HepG2 (cell line): ENCODE data around the gene CBLC. TPM values are rescaled to one million over a fixed set of nuclear protein-coding genes. Genes with fewer than 3 reads are reported as not detected.

Experiments used
- ATAC-seq: fragments of 200-7000 bp; cut with Tn5 transposase; 3 replicates; pipeline ENCODE4 v1.9.1; 2020; ENCODE audit warnings: mild to moderate bottlenecking, moderate library complexity
- BruUV-seq: library from RNA; stranded (reverse); fragments of 400-500 nt; replicated peaks from 2 replicates; lab custom pipeline; 2021; lab: Mats Ljungman, UMichigan
- CTCF ChIA-PET: fragments of 300-600 bp; formaldehyde crosslinking; extraction: SDS; loops from one replicate; lab custom pipeline; 2021; ENCODE audit warnings: low total read pairs, inconsistent platforms, low intra/inter-chr PET ratio; lab: Yijun Ruan, JAX
- POLR2A ChIA-PET: fragments of 350-600 bp; sonication (Branson Sonifier 250); formaldehyde crosslinking; loops from one replicate; lab custom pipeline; 2020; ENCODE audit warnings: antibody characterized with exemption, inconsistent platforms; lab: Yijun Ruan, JAX
- DNase-seq: peaks from one replicate; pipeline ENCODE4 v3.0.0-alpha.2; 2015; ENCODE audit warnings: low spot score
- FAIRE-seq: peaks from 3 replicates; lab custom pipeline; 2011; peaks lifted over from hg19 to GRCh38; lab: Jason Lieb, UNC
- H2AFZ ChIP-seq: one replicate; pipeline ENCODE4 v1.6.1; 2011; ENCODE audit warnings: low read length, inconsistent platforms
- H3K27ac ChIP-seq: fragments of 300-600 bp; 3 replicates; pipeline ENCODE4 v1.8.0; 2011; ENCODE audit warnings: mixed run types, mild to moderate bottlenecking, mixed read lengths, low read length, inconsistent platforms; ENCODE audit not compliant: insufficient read depth; ENCODE audit errors: extremely low read length
- H3K27me3 ChIP-seq, 2 experiments: fragments of 200-600 bp in 1 of 2; 2 replicates in 1 of 2; 3 replicates in 1 of 2; pipeline versions ENCODE4 v1.6.0 to v1.8.0; 2011; ENCODE audit warnings: low read length in 2 of 2, mild to moderate bottlenecking in 2 of 2, moderate library complexity in 2 of 2, inconsistent platforms in 1 of 2; ENCODE audit not compliant: insufficient read depth in 2 of 2, control insufficient read depth in 1 of 2
- H3K36me3 ChIP-seq, 2 experiments: fragments of 200-600 bp in 1 of 2; replicated peaks in 1 of 2; 2 replicates in 1 of 2; 3 replicates in 1 of 2; pipeline versions ENCODE4 v1.5.1 to v1.8.0; 2011; ENCODE audit warnings: low read length in 2 of 2, inconsistent platforms in 1 of 2; ENCODE audit not compliant: insufficient read depth in 2 of 2, control insufficient read depth in 1 of 2
- H3K4me1 ChIP-seq: 2 replicates; pipeline ENCODE4 v1.5.1; 2012; ENCODE audit warnings: low read length, inconsistent platforms; ENCODE audit not compliant: insufficient read depth
- H3K4me2 ChIP-seq: 2 replicates; pipeline ENCODE4 v1.6.0; 2011; ENCODE audit warnings: low read depth, low read length, inconsistent platforms
- H3K4me3 ChIP-seq, 3 experiments: fragments of 200-600 bp in 1 of 3; sonication (generic), shearing (Covaris generic) in 1 of 3; replicated peaks in 1 of 3; 2 replicates each; pipeline ENCODE4 v1.5.1; 2011 to 2016; ENCODE audit warnings: low read length in 3 of 3, inconsistent platforms in 2 of 3, low read depth in 2 of 3, mild to moderate bottlenecking in 2 of 3, control low read depth in 1 of 3, mixed read lengths in 1 of 3; ENCODE audit not compliant: insufficient read depth in 1 of 3
- H3K79me2 ChIP-seq: one replicate; pipeline ENCODE4 v1.6.1; 2011; ENCODE audit warnings: low read length, inconsistent platforms; ENCODE audit not compliant: insufficient read depth
- H3K9ac ChIP-seq: 2 replicates; pipeline ENCODE4 v1.6.0; 2011; ENCODE audit warnings: mild to moderate bottlenecking, low read depth, low read length, inconsistent platforms; ENCODE audit not compliant: insufficient read depth
- H3K9me3 ChIP-seq: 2 replicates; pipeline ENCODE4 v1.5.1; 2012; ENCODE audit warnings: mild to moderate bottlenecking, low read length
- H4K20me1 ChIP-seq: 2 replicates; pipeline ENCODE4 v1.6.0; 2011; ENCODE audit warnings: inconsistent platforms, mild to moderate bottlenecking, low read length, moderate library complexity; ENCODE audit not compliant: insufficient read depth
- ZNF768 ChIP-seq: sonication (generic); formaldehyde crosslinking; IDR thresholded peaks from 2 replicates; pipeline ENCODE4 v1.4.0; 2020; ENCODE audit warnings: missing genetic modification reagents
- ZSCAN30 ChIP-seq: sonication (generic); formaldehyde crosslinking; IDR thresholded peaks from 2 replicates; pipeline ENCODE4 v1.5.0; 2020; ENCODE audit warnings: mild to moderate bottlenecking, missing genetic modification reagents
- WGBS: methylation state at CpG from one replicate; pipeline ENCODE4 v1.1.6; 2017; ENCODE audit warnings: low lambda C conversion rate; 5-methylcytosine and 5-hydroxymethylcytosine counted together
- in situ Hi-C: cut with HindIII; loops from 2 replicates; pipeline ENCODE4 v1.10.0; 2017; ENCODE audit warnings: low pct_unique_long_range_greater_than_20kb; ENCODE audit not compliant: extremely low pct_ligation_motif_present
- intact Hi-C: fragments of 100-400 bp; cut with micrococcal nuclease; formaldehyde crosslinking; loops from one replicate; pipeline ENCODE4 v1.10.0; 2022; ENCODE audit not compliant: unreplicated experiment
- polyA plus RNA-seq, 8 experiments: library from polyadenylated mRNA; depleted of rRNA in 3 of 8; stranded (reverse) in 7 of 8; unstranded in 1 of 8; fragments of >200 nt; fragmentation: Illumina TruSeq in 4 of 8; extraction: Trizol in 4 of 8; gene quantifications; 2 replicates each; pipeline versions ENCODE4 v1.2.1 to v1.2.3, GENCODE V29; 2011 to 2016; ENCODE audit warnings: low read depth in 4 of 8, missing spikeins in 1 of 8, mixed read lengths in 1 of 8; ENCODE audit not compliant: insufficient read depth in 1 of 8
- total RNA-seq, 5 experiments: library from RNA; depleted of rRNA; stranded (reverse); fragments of >200 nt; fragmentation: Illumina TruSeq; extraction: Trizol; gene quantifications; 2 replicates each; pipeline ENCODE4 v1.2.3, GENCODE V29; 2016; ENCODE audit warnings: low read depth in 1 of 5
- TF ChIP-seq, protein P1 (sequence below): sonication (generic); formaldehyde crosslinking; IDR thresholded peaks from 2 replicates; pipeline ENCODE4 v1.4.0; 2020; ENCODE audit warnings: missing genetic modification reagents

The CBLC gene
- total and polyA plus RNA-seq, 2 of the 13 experiments (the other 11 are each of a cell fraction or from before 2014, with no cell fraction given) = 1.8 to 2.6 TPM

DNA sequence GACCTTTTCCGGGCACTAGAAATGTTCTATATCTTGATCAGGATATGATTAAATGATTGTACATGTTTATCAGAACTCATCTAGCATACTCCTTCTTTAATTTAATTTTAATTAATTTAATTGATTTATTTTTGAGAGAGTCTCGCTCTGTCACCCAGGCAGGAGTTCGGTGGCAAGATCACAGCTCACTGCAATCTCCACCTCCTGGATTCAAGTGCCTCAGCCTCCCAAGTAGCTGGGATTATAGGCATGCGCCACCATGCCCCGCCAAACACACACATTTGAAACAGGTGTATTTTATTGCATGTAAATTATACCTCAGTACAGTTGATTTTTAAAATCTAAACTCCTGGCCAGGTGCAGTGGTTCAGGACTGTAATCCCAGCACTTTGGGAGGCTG lies 46.6 kb upstream of the CBLC start:
- no peak for FAIRE-seq
- WGBS = 82% methylated on average over 5 of the region's 5 CpGs

DNA sequence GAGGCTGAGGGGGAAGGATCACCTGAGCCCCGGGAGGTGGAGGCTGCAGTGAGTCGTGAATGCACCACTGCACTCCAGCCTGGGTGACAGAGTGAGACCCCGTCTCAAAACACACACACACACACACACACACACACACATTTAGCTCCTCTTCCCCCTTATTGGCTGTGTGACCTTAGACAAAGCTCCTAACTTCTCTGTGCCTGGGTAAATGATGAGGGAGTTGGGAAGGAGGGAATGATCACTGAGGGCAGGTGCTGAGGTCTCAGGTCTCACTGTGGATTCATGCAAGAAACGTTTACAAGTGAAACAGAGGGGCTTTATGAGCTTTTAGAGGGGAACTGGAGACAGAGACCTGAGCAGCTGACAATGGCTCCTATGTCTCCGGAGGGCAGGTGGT lies 46.1 kb upstream of the CBLC start:
- CTCF ChIA-PET = no interaction called here
- no peak for DNase-seq
- Histone ChIP-seq H3K9me3 (no peaks in the 10 kb centered on the region), H2AFZ (no peak overlapping the region), H4K20me1 (no peaks in the 10 kb centered on the region), H3K27me3 (no peaks in the 10 kb centered on the region), H3K79me2 (no peaks in the 10 kb centered on the region)
- POLR2A ChIA-PET = no interaction called here
- in situ Hi-C loops = no loop called here
- TF ChIP-seq ZSCAN30 (CRISPR knock-in tag) (no peak), ZNF768 (CRISPR knock-in tag) (peak; percentile 87)
- TF ChIP-seq, all 625 proteins: peak for 1
- WGBS = 26% methylated on average over 5 of the region's 5 CpGs
- Histone ChIP-seq H3K27ac (no peak overlapping the region), H3K4me1 (peaks cover 43% of the 10 kb centered on the region), H3K4me2 (no peak overlapping the region), H3K9ac (no peak overlapping the region), H3K4me3 (no peak overlapping the region), H3K36me3 (no peaks in the 10 kb centered on the region)
- intact Hi-C loops = no loop called here
- FAIRE-seq = no peak
- ATAC-seq = no peak
- BruUV-seq = no TSS peak

More for the DNA sequence above, 46.6 kb upstream of the CBLC start:
- Histone ChIP-seq H3K4me1 (peaks cover 43% of the 10 kb centered on the region), H3K27me3 (no peaks in the 10 kb centered on the region), H3K4me3 (no peak overlapping the region), H3K4me2 (no peak overlapping the region), H3K9me3 (no peaks in the 10 kb centered on the region), H3K27ac (no peak overlapping the region), H2AFZ (no peak overlapping the region), H3K36me3 (no peaks in the 10 kb centered on the region), H3K79me2 (no peaks in the 10 kb centered on the region), H4K20me1 (no peaks in the 10 kb centered on the region), H3K9ac (no peak overlapping the region)
- no TSS peak for BruUV-seq
- ChIA-PET POLR2A (no interaction called here), CTCF (no interaction called here)
- ATAC-seq (no peak), DNase-seq (no peak)
- intact Hi-C loops = no loop called here
- TF ChIP-seq, protein P1, sequence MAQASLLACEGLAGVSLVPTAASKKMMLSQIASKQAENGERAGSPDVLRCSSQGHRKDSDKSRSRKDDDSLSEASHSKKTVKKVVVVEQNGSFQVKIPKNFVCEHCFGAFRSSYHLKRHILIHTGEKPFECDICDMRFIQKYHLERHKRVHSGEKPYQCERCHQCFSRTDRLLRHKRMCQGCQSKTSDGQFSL (CRISPR knock-in tag) = no peak
- in situ Hi-C loops = no loop called here
